GM04504 (cell line): ENCODE measurements around the gene M1AP.

Source experiments
- DNase-seq: peaks from one replicate; pipeline ENCODE4 v3.0.0-alpha.2; 2012; ENCODE audit warnings: low read depth

Gene M1AP

GRCh38 chr2:74597410-74597809 lies 50.7 kb downstream of the M1AP start:
- no peak for DNase-seq

GRCh38 chr2:74596584-74596983 lies 51.5 kb downstream of the M1AP start:
- no peak for DNase-seq

- DNase-seq: no peak
Measured at GRCh38 chr2:74593826-74594772, 54.0 kb downstream of the M1AP start.

GRCh38 chr2:74588664-74589063 lies 59.5 kb downstream of the M1AP start:
- no peak for DNase-seq

- no peak for DNase-seq
Measured at GRCh38 chr2:74587664-74588277, 60.4 kb downstream of the M1AP start.

GRCh38 chr2:74585406-74586185 lies 62.5 kb downstream of the M1AP start:
- DNase-seq: no peak

- no peak for DNase-seq
Measured at GRCh38 chr2:74584088-74584645, 64.0 kb downstream of the M1AP start.

- DNase-seq: no peak
Measured at GRCh38 chr2:74583504-74583903, 64.6 kb downstream of the M1AP start.

GRCh38 chr2:74582184-74582583 lies 65.9 kb downstream of the M1AP start:
- no peak for DNase-seq

GRCh38 chr2:74581463-74581862 lies 66.7 kb downstream of the M1AP start:
- DNase-seq: no peak

- no peak for DNase-seq
Measured at GRCh38 chr2:74578408-74578807, 69.7 kb downstream of the M1AP start.

GRCh38 chr2:74577448-74577847 lies 70.7 kb downstream of the M1AP start:
- DNase-seq: no peak

GRCh38 chr2:74576863-74577229 lies 71.3 kb downstream of the M1AP start:
- peak; percentile 90 for DNase-seq

GRCh38 chr2:74576211-74576862 lies 71.8 kb downstream of the M1AP start:
- peak; percentile 80 for DNase-seq

GRCh38 chr2:74575320-74575719 lies 72.8 kb downstream of the M1AP start:
- no peak for DNase-seq

- DNase-seq: no peak
Measured at GRCh38 chr2:74573747-74574562, 74.2 kb downstream of the M1AP start.

GRCh38 chr2:74572178-74572925 lies 75.8 kb downstream of the M1AP start:
- DNase-seq: no peak

- DNase-seq: no peak
Measured at GRCh38 chr2:74571058-74571457, 77.1 kb downstream of the M1AP start.

- no peak for DNase-seq
Measured at GRCh38 chr2:74569686-74570085, 78.4 kb downstream of the M1AP start.

- peak; percentile 70 for DNase-seq
Measured at GRCh38 chr2:74567881-74568280, 80.2 kb downstream of the M1AP start.
